ENCODE data around the gene IL1RAPL1.

The IL1RAPL1 gene

GRCh38 chrX:28802625-28803024 lies 215.4 kb downstream of the IL1RAPL1 start:
- H3K36me3 ChIP-seq (ENCODE audit: insufficient read depth, low read depth, low read length), result no peaks in the 10 kb centered on the region
- no peaks in the 10 kb centered on the region for H3K27me3 ChIP-seq (ENCODE audit: insufficient read depth, low read length)
- no peaks in the 10 kb centered on the region for H3K9me3 ChIP-seq (ENCODE audit: insufficient read depth, low read depth, low read length)
- no peak overlapping the region for H3K4me3 ChIP-seq (ENCODE audit: low read length)
- no peaks in the 10 kb centered on the region for H3K4me1 ChIP-seq (ENCODE audit: insufficient read depth, low read length)
- H3K27ac ChIP-seq (ENCODE audit: low read length), result no peak overlapping the region
- no peak overlapping the region for H3K9ac ChIP-seq (ENCODE audit: low read depth, low read length)

- Histone ChIP-seq H3K4me1 (ENCODE audit: insufficient read depth, low read length) (no peaks in the 10 kb centered on the region), H3K27me3 (ENCODE audit: insufficient read depth, low read length) (no peaks in the 10 kb centered on the region), H3K27ac (ENCODE audit: low read length) (no peak overlapping the region), H3K4me3 (ENCODE audit: low read length) (no peak overlapping the region), H3K9ac (ENCODE audit: low read depth, low read length) (no peak overlapping the region), H3K9me3 (ENCODE audit: insufficient read depth, low read depth, low read length) (no peaks in the 10 kb centered on the region), H3K36me3 (ENCODE audit: insufficient read depth, low read depth, low read length) (no peaks in the 10 kb centered on the region)
These were observed 248.7 kb downstream of the IL1RAPL1 start for GRCh38 chrX:28835991-28836390.

GRCh38 chrX:28843817-28844216 lies 256.6 kb downstream of the IL1RAPL1 start:
- Histone ChIP-seq H3K9ac (ENCODE audit: low read depth, low read length) (no peak overlapping the region), H3K27me3 (ENCODE audit: insufficient read depth, low read length) (no peaks in the 10 kb centered on the region), H3K4me1 (ENCODE audit: insufficient read depth, low read length) (peaks cover 7% of the 10 kb centered on the region; the same call in 1 of the 2 replicates), H3K9me3 (ENCODE audit: insufficient read depth, low read depth, low read length) (no peaks in the 10 kb centered on the region), H3K4me3 (ENCODE audit: low read length) (peak overlapping the region; percentile 18; the same call in 1 of the 2 replicates), H3K27ac (ENCODE audit: low read length) (no peak overlapping the region), H3K36me3 (ENCODE audit: insufficient read depth, low read depth, low read length) (no peaks in the 10 kb centered on the region)

- Histone ChIP-seq H3K9ac (ENCODE audit: low read depth, low read length) (no peak overlapping the region), H3K4me1 (ENCODE audit: insufficient read depth, low read length) (peaks cover 5% of the 10 kb centered on the region; the same call in 1 of the 2 replicates), H3K4me3 (ENCODE audit: low read length) (no peak overlapping the region), H3K9me3 (ENCODE audit: insufficient read depth, low read depth, low read length) (no peaks in the 10 kb centered on the region), H3K27me3 (ENCODE audit: insufficient read depth, low read length) (no peaks in the 10 kb centered on the region), H3K36me3 (ENCODE audit: insufficient read depth, low read depth, low read length) (no peaks in the 10 kb centered on the region), H3K27ac (ENCODE audit: low read length) (no peak overlapping the region)
These were observed 260.2 kb downstream of the IL1RAPL1 start for GRCh38 chrX:28847423-28847822.

- Histone ChIP-seq H3K9me3 (ENCODE audit: insufficient read depth, low read depth, low read length) (no peaks in the 10 kb centered on the region), H3K4me3 (ENCODE audit: low read length) (no peak overlapping the region)
These were observed 261.5 kb downstream of the IL1RAPL1 start for GRCh38 chrX:28848707-28849106.

DNA sequence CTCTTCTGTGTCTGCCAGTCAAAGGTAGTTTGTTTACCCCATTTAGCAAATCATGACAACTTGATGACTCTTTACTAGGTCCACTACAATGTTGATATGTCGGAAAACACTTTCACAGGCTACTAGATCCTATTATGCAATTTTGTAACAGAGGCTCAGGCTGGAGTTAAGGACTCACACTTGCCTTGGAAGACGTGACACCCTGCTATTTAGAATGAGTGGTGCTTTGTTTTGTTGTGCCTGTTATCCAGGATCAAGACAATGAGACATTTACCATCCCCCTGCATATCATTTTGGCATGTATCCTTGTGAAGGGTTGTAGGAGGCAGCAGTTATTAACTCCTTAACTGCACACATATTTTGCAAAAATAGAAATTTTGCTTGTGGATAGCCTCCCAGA lies 263.7 kb downstream of the IL1RAPL1 start:
- H3K9ac ChIP-seq (ENCODE audit: low read depth, low read length), result no peak overlapping the region
- no peaks in the 10 kb centered on the region for H3K4me1 ChIP-seq (ENCODE audit: insufficient read depth, low read length)
- no peaks in the 10 kb centered on the region for H3K27me3 ChIP-seq (ENCODE audit: insufficient read depth, low read length)
- no peaks in the 10 kb centered on the region for H3K9me3 ChIP-seq (ENCODE audit: insufficient read depth, low read depth, low read length)
- H3K36me3 ChIP-seq (ENCODE audit: insufficient read depth, low read depth, low read length), result no peaks in the 10 kb centered on the region
- no peak overlapping the region for H3K4me3 ChIP-seq (ENCODE audit: low read length)
- no peak overlapping the region for H3K27ac ChIP-seq (ENCODE audit: low read length)

More at GRCh38 chrX:28848707-28849106, 261.5 kb downstream of the IL1RAPL1 start:
- Histone ChIP-seq H3K4me1 (ENCODE audit: insufficient read depth, low read length) (no peaks in the 10 kb centered on the region; the same call in 1 of the 2 replicates), H3K27me3 (ENCODE audit: insufficient read depth, low read length) (no peaks in the 10 kb centered on the region), H3K27ac (ENCODE audit: low read length) (no peak overlapping the region), H3K36me3 (ENCODE audit: insufficient read depth, low read depth, low read length) (no peaks in the 10 kb centered on the region), H3K9ac (ENCODE audit: low read depth, low read length) (no peak overlapping the region)

- no peak overlapping the region for H3K27ac ChIP-seq (ENCODE audit: low read length)
- H3K27me3 ChIP-seq (ENCODE audit: insufficient read depth, low read length), result no peaks in the 10 kb centered on the region
- H3K4me1 ChIP-seq (ENCODE audit: insufficient read depth, low read length), result no peaks in the 10 kb centered on the region
- no peaks in the 10 kb centered on the region for H3K36me3 ChIP-seq (ENCODE audit: insufficient read depth, low read depth, low read length)
- H3K9me3 ChIP-seq (ENCODE audit: insufficient read depth, low read depth, low read length), result no peaks in the 10 kb centered on the region
- H3K4me3 ChIP-seq (ENCODE audit: low read length), result no peak overlapping the region
- H3K9ac ChIP-seq (ENCODE audit: low read depth, low read length), result no peak overlapping the region
These were observed 264.6 kb downstream of the IL1RAPL1 start for GRCh38 chrX:28851871-28852270.

- Histone ChIP-seq H3K27me3 (ENCODE audit: insufficient read depth, low read length) (no peaks in the 10 kb centered on the region), H3K4me1 (ENCODE audit: insufficient read depth, low read length) (no peaks in the 10 kb centered on the region), H3K9me3 (ENCODE audit: insufficient read depth, low read depth, low read length) (no peaks in the 10 kb centered on the region), H3K36me3 (ENCODE audit: insufficient read depth, low read depth, low read length) (no peaks in the 10 kb centered on the region), H3K27ac (ENCODE audit: low read length) (no peak overlapping the region), H3K9ac (ENCODE audit: low read depth, low read length) (no peak overlapping the region), H3K4me3 (ENCODE audit: low read length) (no peak overlapping the region)
These were observed 267.4 kb downstream of the IL1RAPL1 start for GRCh38 chrX:28854637-28855036.

DNA sequence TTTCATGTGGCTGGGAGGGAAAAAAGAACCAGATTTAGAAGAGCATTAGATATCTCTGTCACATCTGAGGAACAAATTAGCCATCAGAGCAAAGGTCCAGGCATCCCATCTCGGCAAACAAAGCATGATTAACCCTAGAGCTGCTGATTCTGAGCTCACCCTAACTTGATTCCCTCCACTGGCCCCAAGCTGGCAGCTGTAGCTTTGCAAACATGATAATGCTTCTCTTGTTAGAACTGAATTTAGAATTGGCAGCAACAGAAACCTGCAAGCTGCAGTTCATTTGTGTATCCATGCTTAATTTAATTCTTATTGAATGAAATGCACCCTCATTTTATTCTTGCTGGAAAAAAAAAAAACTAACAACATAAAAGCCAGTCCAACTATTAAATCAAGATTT lies 289.2 kb downstream of the IL1RAPL1 start:
- no peaks in the 10 kb centered on the region for H3K27me3 ChIP-seq (ENCODE audit: insufficient read depth, low read length)
- H3K4me1 ChIP-seq (ENCODE audit: insufficient read depth, low read length), result peaks cover 4% of the 10 kb centered on the region; the same call in 1 of the 2 replicates
- no peak overlapping the region for H3K27ac ChIP-seq (ENCODE audit: low read length)
- no peak overlapping the region for H3K9ac ChIP-seq (ENCODE audit: low read depth, low read length)
- no peak overlapping the region for H3K4me3 ChIP-seq (ENCODE audit: low read length)
- no peaks in the 10 kb centered on the region for H3K9me3 ChIP-seq (ENCODE audit: insufficient read depth, low read depth, low read length)
- H3K36me3 ChIP-seq (ENCODE audit: insufficient read depth, low read depth, low read length), result no peaks in the 10 kb centered on the region

GRCh38 chrX:28876901-28877300 lies 289.7 kb downstream of the IL1RAPL1 start:
- Histone ChIP-seq H3K4me3 (ENCODE audit: low read length) (no peak overlapping the region), H3K27ac (ENCODE audit: low read length) (no peak overlapping the region), H3K9ac (ENCODE audit: low read depth, low read length) (no peak overlapping the region)

GRCh38 chrX:28880136-28880535 lies 292.9 kb downstream of the IL1RAPL1 start:
- H3K4me3 ChIP-seq (ENCODE audit: low read length), result no peak overlapping the region
- H3K36me3 ChIP-seq (ENCODE audit: insufficient read depth, low read depth, low read length), result no peaks in the 10 kb centered on the region
- H3K9ac ChIP-seq (ENCODE audit: low read depth, low read length), result no peak overlapping the region
- H3K27ac ChIP-seq (ENCODE audit: low read length), result no peak overlapping the region
- no peaks in the 10 kb centered on the region for H3K9me3 ChIP-seq (ENCODE audit: insufficient read depth, low read depth, low read length)
- H3K4me1 ChIP-seq (ENCODE audit: insufficient read depth, low read length), result peaks cover 4% of the 10 kb centered on the region; the same call in 1 of the 2 replicates
- H3K27me3 ChIP-seq (ENCODE audit: insufficient read depth, low read length), result no peaks in the 10 kb centered on the region

More at GRCh38 chrX:28876901-28877300, 289.7 kb downstream of the IL1RAPL1 start:
- H3K9me3 ChIP-seq (ENCODE audit: insufficient read depth, low read depth, low read length), result no peaks in the 10 kb centered on the region
- no peaks in the 10 kb centered on the region for H3K36me3 ChIP-seq (ENCODE audit: insufficient read depth, low read depth, low read length)
- peaks cover 4% of the 10 kb centered on the region; the same call in 1 of the 2 replicates for H3K4me1 ChIP-seq (ENCODE audit: insufficient read depth, low read length)
- H3K27me3 ChIP-seq (ENCODE audit: insufficient read depth, low read length), result no peaks in the 10 kb centered on the region

- Histone ChIP-seq H3K9me3 (ENCODE audit: insufficient read depth, low read depth, low read length) (no peaks in the 10 kb centered on the region), H3K9ac (ENCODE audit: low read depth, low read length) (no peak overlapping the region), H3K4me1 (ENCODE audit: insufficient read depth, low read length) (peaks cover 3% of the 10 kb centered on the region; the same call in 1 of the 2 replicates), H3K36me3 (ENCODE audit: insufficient read depth, low read depth, low read length) (no peaks in the 10 kb centered on the region), H3K4me3 (ENCODE audit: low read length) (no peak overlapping the region), H3K27ac (ENCODE audit: low read length) (no peak overlapping the region), H3K27me3 (ENCODE audit: insufficient read depth, low read length) (no peaks in the 10 kb centered on the region)
These were observed 297.6 kb downstream of the IL1RAPL1 start for GRCh38 chrX:28884823-28885222.
